GM19372 (cell line): ENCODE results near the gene INPP5A.

ENCODE experiments used
- ATAC-seq: cut with Tn5 transposase; IDR thresholded peaks from one replicate; pipeline ENCODE4 v1.9.1; 2021; ENCODE audit warnings: mild to moderate bottlenecking, low read depth, moderate library complexity; ENCODE audit not compliant: unreplicated experiment

The INPP5A gene

GRCh38 chr10:132607961-132608495 is 70.4 kb downstream of the INPP5A start:
- no peak for ATAC-seq

DNA sequence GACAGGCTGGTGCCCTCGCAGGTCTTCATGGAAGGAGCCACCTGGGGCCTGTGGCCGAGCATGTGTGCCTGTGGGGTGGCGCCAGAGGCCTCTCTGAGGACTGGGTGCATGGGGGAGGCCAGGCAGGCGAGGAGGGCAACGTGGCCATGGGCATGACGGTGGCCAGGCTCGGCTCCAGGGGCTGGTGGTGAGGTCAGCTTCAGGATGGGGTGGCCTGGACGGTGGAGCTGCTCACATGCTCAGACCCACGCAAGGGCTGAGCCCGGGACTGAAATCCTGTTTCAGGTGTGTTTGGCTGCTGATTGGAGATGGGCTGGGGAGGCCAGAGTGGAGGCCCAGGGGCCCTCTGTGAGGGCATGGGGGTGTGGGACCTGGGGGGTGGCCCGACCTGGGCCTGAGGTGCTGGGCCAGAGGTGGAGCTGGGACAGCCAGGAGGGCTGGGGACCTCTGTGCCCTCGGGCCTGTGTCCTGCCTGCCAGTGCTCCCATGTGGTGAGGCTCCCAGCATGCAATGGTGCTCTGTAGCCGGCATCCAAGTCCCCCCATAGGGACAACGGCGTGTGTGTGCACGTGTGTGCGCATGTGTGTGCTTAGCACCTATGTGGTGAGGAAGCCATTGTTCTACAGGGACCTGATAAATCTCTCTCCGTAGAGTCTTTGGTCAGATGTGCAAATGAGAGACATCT is 71.1 kb downstream of the INPP5A start:
- ATAC-seq, result no peak

- no peak for ATAC-seq
Observed at GRCh38 chr10:132609211-132609610, 71.6 kb downstream of the INPP5A start.

GRCh38 chr10:132610071-132610701 is 72.6 kb downstream of the INPP5A start:
- no peak for ATAC-seq

DNA sequence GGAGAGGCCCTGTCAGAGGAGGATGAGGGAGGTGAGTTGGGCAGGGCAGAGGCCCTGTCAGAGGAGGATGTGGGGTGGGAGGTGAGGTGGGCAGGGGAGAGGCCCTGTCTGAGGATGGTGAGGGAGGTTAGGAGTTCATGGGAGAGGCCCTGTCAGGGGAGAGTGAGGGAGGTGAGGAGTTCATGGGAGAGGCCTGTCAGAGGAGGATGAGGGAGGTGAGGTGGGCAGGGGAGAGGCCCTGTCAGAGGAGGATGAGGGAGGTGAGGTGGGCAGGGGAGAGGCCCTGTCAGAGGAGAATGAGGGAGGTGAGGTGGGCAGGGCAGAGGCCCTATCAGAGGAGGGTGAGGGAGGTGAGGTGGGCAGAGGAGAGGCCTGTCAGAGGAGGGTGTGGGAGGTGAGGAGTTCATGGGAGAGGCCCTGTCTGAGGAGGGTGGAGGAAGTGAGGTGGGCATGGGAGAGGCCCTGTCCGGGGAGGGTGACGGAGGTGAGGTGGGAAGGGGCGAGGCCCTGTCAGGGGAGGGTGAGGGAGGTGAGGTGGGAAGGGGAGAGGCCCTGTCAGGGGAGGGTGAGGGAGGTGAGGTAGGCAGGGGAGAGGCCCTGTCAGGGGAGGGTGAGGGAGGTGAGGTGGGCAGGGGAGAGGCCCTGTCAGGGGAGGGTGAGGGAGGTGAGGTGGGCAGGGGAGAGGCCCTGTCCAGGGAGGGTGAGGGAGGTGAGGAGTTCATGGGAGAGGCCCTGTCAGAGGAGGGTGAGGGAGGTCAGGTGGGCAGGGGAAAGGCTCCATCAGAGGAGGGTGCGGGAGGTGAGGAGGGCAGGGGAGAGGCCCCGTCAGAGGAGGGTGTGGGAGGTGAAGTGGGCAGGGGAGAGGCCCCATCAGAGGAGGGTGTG is 73.7 kb downstream of the INPP5A start:
- ATAC-seq, result no peak

GRCh38 chr10:132611986-132612385 is 74.4 kb downstream of the INPP5A start:
- ATAC-seq, result no peak

DNA sequence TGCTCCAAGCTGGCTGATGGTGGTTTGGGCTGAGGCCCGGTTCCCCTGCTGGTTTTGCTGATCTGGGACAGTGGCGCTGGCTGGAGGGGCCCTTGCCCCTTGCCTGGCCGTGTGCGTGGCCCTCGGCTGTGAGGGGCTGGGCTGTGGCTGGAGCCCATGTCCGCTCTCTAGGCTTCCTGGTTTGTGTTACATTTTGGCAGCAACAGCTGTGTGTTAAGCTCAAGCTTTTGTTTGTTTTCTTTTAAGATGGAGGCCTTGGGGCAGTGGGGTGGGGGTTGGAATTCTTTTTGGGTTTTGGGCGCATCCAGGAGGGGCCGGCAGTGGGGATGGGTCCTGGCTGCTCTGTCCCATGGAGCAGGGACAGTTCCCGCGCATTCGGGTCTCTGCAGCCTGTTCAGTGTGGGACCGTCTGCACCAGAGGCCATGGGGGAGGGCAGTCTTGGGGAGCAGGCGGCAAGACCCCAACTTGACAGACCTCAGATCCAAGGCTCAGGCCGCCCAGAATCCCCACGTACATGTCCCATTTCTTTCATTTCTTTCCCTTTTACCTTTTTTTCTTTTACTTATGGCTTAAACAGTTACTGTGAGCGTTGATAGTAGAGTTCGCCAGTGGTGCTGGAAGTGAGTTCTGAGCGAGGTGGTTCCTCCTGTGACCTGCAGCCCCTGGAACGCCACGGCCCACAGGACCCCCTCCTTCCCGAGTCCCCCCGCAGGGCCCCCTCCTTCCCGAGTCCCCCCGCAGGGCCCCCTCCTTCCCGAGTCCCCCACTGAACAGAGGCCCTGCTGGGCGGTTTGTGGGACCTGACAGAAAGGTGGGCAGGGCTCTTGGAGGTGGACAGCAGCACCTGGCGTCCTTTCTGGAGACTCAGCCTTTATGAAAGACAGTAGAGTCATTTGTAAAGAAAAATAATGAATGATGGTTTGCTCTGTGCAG is 75.3 kb downstream of the INPP5A start:
- no peak for ATAC-seq

DNA sequence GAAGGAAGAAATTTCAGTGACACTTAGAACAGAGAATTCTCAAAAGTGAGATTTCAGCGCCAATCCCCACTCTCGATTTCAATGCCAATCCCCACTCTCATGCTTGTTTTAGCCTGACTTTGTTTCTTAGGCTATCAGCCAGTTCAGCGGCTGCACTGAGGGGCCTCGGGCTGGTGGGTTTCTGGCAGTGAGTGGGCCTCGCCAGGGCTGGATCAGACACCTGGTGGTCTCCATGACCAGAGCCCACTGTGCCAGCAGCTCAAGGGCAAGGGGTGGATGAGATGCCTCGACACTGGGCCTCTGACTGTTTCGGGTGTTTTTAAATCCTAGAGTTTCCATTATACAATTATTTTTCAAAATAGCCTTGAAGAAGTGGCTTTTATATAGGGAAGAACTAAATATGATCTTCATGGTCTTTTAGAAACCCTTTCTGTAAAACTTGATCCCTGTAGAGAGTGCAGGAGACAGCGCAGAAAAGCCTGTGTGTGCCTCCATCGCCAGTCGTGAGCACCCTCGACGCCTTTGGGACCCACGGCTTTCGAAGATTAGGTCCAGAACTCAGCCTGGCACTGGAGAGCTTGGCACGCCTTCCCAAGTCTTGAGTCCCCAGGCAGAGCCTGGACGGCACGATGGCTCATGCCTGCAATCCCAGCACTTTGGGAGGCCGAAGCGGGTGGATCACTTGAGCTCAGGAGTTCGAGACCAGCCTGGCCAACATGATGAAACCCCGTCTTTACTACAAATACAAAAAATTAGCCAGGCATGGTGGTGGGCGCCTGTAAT is 76.2 kb downstream of the INPP5A start:
- no peak for ATAC-seq

- ATAC-seq, result no peak
Observed at GRCh38 chr10:132614431-132615340, 77.1 kb downstream of the INPP5A start.

GRCh38 chr10:132615341-132616169 is 78.0 kb downstream of the INPP5A start:
- ATAC-seq, result no peak

GRCh38 chr10:132616170-132616995 is 78.8 kb downstream of the INPP5A start:
- no peak for ATAC-seq

- no peak for ATAC-seq
Observed at GRCh38 chr10:132616996-132617736, 79.6 kb downstream of the INPP5A start.

GRCh38 chr10:132617737-132618052 is 80.1 kb downstream of the INPP5A start:
- ATAC-seq, result no peak

- ATAC-seq, result no peak
Observed at GRCh38 chr10:132618158-132618919, 80.8 kb downstream of the INPP5A start.

- ATAC-seq, result no peak
Observed at GRCh38 chr10:132619927-132620326, 82.3 kb downstream of the INPP5A start.
